Measurements from ENCODE around the gene OSMR.

Gene OSMR

GRCh38 chr5:38845526-38846378 is at the start of gene OSMR:
Gene OSMR (plus strand): TSS chr5:38846012. CDS start chr5:38869045, 23,033 bp downstream.
- DNase-seq (ENCODE audit: low read depth in 2 of 2): peak in 1 of 2 donors; percentile 19

DNA sequence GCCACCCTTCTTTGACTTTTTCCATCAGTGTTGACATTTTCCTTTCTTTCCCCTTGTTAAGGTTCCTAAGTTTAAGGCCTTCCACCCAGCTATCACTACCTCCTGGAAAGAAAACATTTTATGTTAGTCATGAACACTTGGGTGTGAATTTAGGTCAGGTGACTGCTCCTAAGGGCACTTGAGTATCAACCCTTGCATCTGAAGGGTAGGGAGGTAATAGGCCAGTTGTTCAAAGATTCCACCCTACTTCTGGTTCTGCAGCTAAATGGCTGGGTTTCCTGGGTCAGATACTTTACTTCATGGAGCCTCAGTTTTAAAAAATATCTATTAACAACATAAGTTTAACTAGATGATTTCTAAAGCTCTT is 49.1 kb upstream of the OSMR start:
- DNase-seq (ENCODE audit: low read depth in 2 of 2): no peak

DNA sequence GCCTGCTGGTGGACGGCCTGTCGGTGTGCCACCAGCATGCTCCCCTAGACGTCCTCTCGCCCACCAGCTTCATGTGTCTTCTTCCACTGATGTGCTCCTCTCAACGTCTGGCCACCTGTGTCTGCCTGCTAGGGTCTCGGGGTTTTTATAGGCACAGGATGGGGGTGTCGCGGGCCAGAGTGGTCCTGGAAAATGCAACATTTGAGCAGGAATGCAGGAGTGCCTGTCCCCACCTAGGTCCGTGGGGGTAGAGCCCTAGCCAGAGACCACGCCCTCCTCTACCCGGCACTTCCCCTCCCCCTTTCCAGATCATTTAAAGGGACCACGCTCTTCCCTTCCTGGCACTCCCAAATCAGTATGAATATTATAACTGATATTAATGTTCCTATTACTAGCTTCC is 48.0 kb upstream of the OSMR start:
- no peak for DNase-seq (ENCODE audit: low read depth in 2 of 2)

GRCh38 chr5:38799556-38800377 is 46.0 kb upstream of the OSMR start:
- DNase-seq (ENCODE audit: low read depth in 2 of 2): no peak

DNA sequence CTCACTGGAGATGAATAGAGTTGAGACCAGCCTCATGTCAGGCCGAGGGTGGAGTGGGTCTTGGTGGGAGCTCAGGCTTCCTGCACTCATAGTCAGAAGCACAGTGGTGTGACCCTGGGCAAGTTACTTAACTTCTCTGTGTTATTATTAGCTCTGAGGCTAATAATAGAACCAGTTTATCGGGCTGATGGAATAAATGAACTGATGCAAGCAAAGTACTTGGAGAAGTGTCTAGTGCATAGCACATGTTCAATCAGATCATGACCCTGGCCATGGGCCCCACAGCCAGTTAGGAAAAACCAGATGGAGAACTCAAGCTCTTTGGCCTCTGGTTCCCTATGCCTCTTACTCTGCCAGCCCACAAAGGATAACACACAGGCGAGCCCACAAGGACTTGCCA is 45.3 kb upstream of the OSMR start:
- no peak for DNase-seq (ENCODE audit: low read depth in 2 of 2)

DNA sequence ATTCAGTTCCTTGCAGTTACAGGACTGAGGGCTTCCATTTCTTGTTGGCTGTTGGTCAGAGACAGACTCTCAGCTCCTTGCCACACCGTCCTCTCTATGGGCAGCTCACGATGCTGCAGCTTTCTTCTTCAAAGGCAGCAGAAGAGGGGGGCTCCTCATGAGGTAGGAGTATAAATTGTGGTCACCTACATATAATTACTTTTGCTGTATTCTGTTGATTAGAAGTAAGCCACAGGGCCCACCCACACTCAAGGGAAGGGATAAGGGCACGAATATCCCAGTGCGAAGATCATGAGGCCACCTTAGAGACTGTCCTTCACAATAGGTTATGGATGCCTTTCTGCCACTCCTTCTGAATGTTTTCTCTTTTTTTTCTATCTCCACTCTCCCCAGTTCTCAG is 43.7 kb upstream of the OSMR start:
- DNase-seq (ENCODE audit: low read depth in 2 of 2): no peak

- DNase-seq (ENCODE audit: low read depth in 2 of 2): no peak
Observed at GRCh38 chr5:38803246-38803645, 42.6 kb upstream of the OSMR start.

DNA sequence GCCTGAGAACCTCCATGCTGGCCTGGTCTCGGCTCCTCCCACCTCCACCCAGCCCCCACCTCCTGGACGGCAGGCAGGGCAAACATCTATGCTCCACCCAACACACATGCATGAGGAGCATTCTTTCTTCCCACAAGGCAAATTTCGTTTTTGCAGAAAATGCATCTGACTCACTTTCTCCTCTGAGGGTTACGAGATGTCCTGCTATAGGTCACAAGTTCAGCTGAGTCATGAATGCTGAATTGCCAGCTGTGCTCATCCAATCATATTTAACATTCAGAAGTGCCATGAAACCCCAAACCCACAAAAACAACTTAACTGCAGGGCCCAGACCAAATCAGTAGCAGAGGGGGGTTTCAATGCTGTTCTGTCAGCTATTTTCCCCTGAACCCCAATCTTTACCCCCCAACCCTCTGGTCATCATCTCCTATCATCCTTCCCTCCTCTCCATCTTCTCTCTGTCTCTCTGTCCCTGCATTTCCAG is 39.0 kb upstream of the OSMR start:
- DNase-seq (ENCODE audit: low read depth in 2 of 2): peak in 1 of 2 donors; percentile 11

DNA sequence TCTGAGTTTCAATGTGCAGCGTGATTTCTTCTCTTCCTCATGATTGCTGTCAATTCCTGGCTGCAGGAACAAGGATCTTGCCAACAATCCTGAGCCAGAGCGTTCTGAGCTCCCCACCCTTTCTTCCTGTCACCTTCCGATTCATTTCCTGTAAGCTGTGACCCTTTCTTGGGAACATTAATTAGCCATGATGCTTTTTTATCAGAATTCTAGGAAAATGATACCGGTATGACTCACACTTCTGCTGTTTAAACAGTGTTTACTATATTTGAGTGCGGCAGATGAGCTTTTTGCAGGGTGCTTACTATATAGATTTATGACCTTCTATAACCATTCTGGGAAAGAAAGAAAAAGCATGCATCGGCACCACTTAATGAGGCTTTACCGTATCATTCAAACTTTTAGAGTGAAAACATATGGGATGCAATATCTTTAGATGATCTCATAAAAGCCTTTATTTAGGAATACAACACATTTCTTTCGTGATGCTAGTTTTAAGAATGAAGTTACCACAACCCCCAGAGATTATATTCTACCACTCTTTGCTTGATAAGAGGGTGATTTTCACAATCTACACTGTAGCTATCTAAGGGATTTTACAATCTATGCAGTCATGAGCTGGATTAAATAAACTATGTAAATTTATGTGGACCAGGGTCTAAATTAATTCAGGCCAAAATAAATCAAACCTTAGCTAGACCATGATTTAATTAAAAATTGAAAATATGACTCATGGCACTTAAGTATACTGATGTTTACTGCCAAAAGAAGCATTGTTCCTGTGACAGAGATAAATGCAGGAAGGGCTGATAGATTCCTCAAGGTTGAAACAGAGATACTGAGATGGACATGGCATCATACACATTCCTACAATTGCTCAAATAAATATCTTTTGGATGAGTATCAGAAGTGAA is 38.0 kb upstream of the OSMR start:
- DNase-seq (ENCODE audit: low read depth in 2 of 2): no peak

DNA sequence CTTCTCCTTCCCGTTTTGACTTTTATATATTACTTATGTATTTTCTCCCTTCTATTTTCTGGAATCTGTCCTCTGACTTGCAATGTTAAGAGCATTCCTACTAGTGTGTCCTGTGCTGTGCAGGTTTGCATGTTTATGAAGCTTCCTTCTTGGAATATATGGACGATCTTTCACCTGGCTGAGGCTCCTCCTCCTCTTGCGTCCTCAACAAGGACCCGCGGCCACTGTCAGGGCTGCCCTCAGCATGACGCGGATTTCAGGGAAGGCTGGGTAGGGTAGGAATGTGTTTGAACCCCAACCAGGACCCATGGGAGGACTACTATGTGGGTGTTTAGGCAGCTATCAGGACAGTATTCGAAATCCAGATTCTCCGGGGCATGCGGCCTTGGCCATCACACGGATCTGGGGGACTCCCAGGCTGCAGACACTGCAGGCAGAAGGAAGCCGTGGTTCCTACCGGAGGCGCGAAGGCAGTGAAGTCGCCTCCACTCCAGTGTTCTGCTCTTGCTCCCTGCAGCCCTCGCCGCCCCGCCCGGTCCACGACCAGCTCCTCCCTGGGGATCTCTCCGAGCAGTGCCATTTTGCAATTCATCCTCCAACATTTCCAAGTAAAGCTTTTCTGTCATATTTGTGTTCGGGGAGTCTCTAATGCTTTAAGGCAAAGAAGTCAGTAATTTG is 37.0 kb upstream of the OSMR start:
- no peak for DNase-seq (ENCODE audit: low read depth in 2 of 2)

DNA sequence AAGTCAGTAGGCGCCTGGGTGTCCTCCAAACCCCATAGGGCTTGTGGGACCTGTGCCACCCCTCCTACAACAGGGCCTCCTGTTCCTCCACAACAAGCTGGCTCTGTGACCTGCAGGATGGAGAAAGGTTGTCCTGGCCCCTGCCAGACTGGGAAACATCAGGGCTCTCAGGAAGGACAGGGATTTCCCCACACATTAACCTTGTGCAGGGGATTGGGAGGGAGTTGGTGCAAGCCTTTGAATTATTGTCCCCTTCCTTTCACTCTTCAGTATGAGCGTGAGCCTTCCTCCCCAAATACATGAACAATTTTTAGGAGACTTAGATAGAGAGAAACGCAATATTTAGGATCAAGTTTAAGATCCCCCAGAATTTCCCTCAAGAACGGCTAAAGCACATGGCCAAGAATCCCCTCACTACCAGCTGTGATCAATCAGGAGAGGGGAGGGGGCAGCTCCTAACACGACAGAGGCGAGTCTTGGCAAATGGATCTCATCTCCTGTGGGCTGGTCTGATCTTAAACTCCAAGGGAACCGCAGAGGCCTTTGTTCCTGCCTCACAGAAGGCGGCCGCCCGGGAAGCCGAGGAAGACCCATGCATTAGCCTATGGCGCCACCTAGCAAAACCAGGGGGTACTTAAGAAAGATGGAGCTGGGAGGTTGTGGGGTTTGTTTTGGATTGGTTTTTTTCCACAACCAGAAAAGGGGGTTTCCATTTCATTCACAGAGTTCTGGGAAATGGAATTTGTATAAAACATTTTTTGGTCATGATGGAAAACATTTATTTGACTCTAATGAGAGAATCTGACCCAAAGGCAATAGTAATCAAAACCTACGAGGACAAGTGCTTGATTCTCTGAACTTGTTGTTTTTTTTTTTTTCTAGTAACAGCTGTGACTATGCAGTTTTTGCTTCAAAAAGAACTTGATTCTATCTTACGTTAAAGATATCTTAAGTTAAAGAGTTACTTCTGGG is 36.1 kb upstream of the OSMR start:
- DNase-seq (ENCODE audit: low read depth in 2 of 2): peak; percentile 26 to 54

GRCh38 chr5:38814879-38815278 is 30.9 kb upstream of the OSMR start:
- no peak for DNase-seq (ENCODE audit: low read depth in 2 of 2)

- DNase-seq (ENCODE audit: low read depth in 2 of 2): no peak
Observed at GRCh38 chr5:38816083-38817030, 29.5 kb upstream of the OSMR start.

DNA sequence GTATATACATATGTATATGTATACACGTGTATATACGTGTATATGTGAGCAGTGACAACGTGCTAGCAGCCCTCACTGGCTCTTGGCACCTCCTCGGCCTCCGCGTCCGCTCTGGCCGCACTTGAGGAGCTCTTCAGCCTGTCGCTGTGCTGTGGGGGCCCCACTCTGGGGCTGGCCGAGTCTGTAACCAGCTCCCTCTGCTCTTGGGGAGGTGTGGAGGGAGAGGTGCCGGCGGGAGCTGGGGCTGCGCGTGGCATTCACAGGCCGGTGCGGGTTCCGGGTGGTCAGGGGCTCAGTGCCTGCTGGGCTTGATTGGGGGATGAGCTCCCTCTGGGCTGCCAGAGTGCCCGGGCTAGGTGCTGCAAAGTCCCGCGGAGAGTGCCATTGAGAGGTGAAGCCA is 24.1 kb upstream of the OSMR start:
- DNase-seq (ENCODE audit: low read depth in 2 of 2): no peak

DNA sequence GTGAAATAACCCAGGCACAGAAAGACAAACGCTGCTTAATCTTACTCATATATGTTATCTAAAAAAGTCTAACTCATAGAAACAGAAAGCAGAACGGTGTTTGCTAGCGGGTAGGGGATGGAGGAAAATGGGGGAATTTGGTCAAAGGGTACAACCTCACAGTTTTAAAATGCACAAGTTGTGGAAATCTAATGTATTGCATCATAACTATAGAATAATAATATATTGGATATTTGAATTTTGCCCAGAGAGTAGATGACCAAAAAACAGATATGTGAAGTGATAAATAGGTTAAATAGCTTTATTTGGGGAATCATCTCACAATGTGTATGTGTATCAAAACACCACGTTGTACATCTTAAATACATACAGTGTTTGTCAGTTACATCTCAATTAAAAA is 22.3 kb upstream of the OSMR start:
- DNase-seq (ENCODE audit: low read depth in 2 of 2): no peak

DNA sequence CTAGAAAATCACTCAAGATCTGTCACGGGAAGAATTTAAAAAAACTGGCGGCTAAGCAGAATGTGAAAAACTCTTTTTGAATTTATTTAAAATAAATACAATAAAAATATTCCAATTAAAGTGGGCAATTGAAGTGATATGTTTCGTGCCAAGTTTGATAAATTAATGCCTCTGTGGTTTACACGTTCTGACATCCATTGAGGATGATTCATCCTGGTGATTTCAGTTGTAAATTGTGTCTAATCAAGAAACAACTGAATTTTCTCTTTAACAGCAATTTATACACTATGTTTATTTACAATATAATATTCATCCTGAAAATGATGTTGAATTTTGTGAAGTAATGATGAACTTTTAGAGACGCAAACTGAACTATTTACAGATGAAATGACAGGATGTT is 21.0 kb upstream of the OSMR start:
- DNase-seq (ENCODE audit: low read depth in 2 of 2): no peak

GRCh38 chr5:38825494-38825893 is 20.3 kb upstream of the OSMR start:
- no peak for DNase-seq (ENCODE audit: low read depth in 2 of 2)

DNA sequence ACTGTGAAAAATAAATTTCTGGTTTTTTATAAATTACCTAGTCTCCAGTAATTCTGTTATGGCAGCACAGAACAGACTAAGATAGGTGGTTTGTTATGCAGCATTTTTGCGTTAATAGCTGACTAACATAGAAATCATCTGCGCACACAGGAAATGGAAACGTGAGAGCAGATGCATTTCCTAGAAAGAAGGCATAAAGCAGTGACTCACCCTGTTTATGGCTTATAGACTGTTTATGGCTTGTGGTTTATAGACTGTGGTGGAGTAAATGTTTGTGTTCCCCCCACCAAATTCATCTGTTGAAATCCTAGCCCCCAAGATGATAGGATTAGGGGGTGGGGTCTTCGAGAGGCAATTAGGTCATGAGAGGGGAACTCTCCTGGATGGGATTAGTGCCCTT is 18.3 kb upstream of the OSMR start:
- DNase-seq (ENCODE audit: low read depth in 2 of 2): no peak

DNA sequence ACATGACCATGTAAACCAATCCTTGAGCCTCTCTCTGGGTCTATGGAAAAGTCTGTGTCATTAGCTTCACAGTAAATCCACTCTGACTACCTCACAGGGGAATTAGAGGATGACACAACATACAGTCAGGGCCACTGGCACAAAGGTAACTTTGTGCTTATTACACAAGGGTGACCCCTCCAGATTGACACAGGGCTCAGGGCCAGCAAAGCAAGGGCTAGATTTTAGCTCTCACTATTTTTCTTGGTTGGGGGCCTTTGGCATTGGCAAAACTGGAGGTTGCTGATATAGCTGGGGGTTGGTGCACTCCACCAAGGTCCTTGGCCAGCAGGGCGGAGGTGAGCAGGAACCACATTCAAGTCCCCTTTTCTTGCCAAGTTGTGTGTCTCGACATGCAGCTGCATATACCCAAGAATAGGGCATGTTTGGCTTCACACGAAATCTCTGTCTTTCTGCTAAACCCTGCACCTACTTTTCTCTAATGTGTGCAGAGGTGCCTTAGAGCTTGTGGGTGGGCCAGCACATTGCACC is 15.2 kb upstream of the OSMR start:
- DNase-seq (ENCODE audit: low read depth in 2 of 2): no peak
